TTC549 (cell line): ENCODE measurements around the gene RPP14.

Source experiments
- FAIRE-seq: peaks from 2 replicates; lab custom pipeline; 2012; peaks lifted over from hg19 to GRCh38; lab: Jason Lieb, UNC

The RPP14 gene

GRCh38 chr3:58357402-58357801, 51.4 kb downstream of the RPP14 start:
- FAIRE-seq = no peak

- FAIRE-seq = no peak
These were observed 52.0 kb downstream of the RPP14 start for GRCh38 chr3:58358092-58358491.

GRCh38 chr3:58358808-58359207, 52.8 kb downstream of the RPP14 start:
- FAIRE-seq = no peak

GRCh38 chr3:58359621-58360020, 53.6 kb downstream of the RPP14 start:
- FAIRE-seq = no peak

- no peak for FAIRE-seq
These were observed 55.8 kb downstream of the RPP14 start for GRCh38 chr3:58361866-58362265.

GRCh38 chr3:58366699-58367098, 60.7 kb downstream of the RPP14 start:
- FAIRE-seq = no peak

- FAIRE-seq = no peak
These were observed 63.0 kb downstream of the RPP14 start for GRCh38 chr3:58369038-58369437.
